A673 (cell line): ENCODE data around the gene ITGA11.

Source experiments
- CTCF ChIP-seq: fragments of 300-800, 200-600 bp; sonication (generic); conservative IDR thresholded peaks from 2 replicates; pipeline ENCODE4 v1.5.1; 2017; ENCODE audit warnings: low read depth, mild to moderate bottlenecking, antibody characterized with exemption, low read length, moderate library complexity, mixed read lengths
- EZH2 ChIP-seq: fragments of 200-600 bp; sonication (generic); IDR thresholded peaks from 2 replicates; pipeline ENCODE4 v1.6.1; 2017; ENCODE audit warnings: borderline replicate concordance, low read depth, mild to moderate bottlenecking, mixed read lengths, antibody characterized with exemption, low read length; ENCODE audit not compliant: poor library complexity, severe bottlenecking

- TF ChIP-seq CTCF, result no peak
- no peak for TF ChIP-seq EZH2
Observed at GRCh38 chr15:68319997-68320396, 112.0 kb downstream of the ITGA11 start.
